HG02840 (cell line): Measurements from ENCODE around the gene TMUB1.

ENCODE experiments used
- ATAC-seq: cut with Tn5 transposase; IDR thresholded peaks from one replicate; pipeline ENCODE4 v1.9.1; 2021; ENCODE audit warnings: mild to moderate bottlenecking, moderate library complexity, moderate number of reproducible peaks; ENCODE audit not compliant: unreplicated experiment, low FRiP score

Gene TMUB1, protein sequence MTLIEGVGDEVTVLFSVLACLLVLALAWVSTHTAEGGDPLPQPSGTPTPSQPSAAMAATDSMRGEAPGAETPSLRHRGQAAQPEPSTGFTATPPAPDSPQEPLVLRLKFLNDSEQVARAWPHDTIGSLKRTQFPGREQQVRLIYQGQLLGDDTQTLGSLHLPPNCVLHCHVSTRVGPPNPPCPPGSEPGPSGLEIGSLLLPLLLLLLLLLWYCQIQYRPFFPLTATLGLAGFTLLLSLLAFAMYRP

DNA sequence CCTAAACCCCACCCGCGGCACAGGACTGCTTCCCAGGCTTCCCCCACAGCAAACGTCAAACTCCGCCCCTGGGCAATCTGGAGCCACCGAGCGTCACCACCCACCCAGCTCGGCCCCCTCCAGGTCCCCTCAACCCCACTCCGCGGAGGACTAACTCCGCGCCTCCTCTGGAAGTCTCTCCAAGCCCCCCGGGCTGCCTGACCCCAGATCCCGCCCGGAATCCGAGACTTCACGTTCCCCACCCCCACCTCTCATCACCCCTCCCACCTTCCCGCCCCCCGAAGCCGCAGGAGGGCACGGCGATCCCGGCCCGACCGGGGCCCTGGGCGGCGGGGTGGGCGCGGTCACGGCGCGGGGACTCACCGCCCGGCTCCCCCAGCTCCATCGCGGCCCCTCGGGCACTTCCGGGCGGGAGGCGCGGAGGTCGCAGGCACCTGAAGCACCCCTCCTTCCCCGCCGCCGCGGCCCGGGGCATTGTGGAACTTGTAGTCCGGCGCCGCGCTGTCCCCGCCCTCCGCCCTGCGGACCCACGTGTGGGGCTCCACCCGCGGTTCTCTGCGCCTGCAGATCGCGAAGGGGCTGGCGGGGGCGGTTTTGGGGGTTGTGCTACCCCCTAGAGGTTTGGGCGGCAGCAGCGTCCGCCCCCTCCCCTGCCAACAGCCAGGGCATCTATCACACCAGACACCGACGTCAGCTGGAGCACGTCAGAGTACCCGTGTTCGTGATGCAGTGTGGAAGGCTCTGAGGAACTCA lies at the start of gene TMUB1:
TSS of gene TMUB1 (minus strand) at position 423 of the 753 bp plus-strand sequence. CDS start 930 bp downstream, outside the sequence.
- ATAC-seq: peak; percentile 52

GRCh38 chr7:151132461-151133205 lies 49.3 kb upstream of the TMUB1 start:
- ATAC-seq: no peak

- ATAC-seq: no peak
These were observed 48.5 kb upstream of the TMUB1 start for GRCh38 chr7:151131592-151132293.

- ATAC-seq: no peak
These were observed 47.9 kb upstream of the TMUB1 start for GRCh38 chr7:151131224-151131591.

DNA sequence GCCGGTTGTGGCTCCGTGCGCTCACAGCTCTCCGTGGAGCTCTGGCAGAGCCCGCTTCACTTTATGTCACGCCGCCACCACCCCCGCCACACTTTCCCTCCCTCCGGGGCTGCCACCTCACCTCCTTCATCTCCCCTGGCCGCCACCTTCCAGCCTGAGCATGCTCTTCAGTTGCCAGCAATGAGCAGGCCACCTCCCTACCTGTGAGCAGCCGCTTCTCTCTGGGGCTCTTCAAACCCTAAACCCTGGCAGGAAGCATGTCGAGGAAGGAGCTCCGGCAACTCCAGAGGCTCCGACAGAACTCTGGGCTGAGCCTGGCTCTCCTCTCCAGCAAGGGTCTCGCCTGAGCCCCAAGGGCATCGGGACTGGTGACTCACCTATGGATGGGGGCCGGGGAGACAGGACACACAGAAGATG lies 47.5 kb upstream of the TMUB1 start:
- no peak for ATAC-seq

GRCh38 chr7:151129960-151130591 lies 46.8 kb upstream of the TMUB1 start:
- ATAC-seq: no peak

- ATAC-seq: no peak
These were observed 46.0 kb upstream of the TMUB1 start for GRCh38 chr7:151129117-151129959.

DNA sequence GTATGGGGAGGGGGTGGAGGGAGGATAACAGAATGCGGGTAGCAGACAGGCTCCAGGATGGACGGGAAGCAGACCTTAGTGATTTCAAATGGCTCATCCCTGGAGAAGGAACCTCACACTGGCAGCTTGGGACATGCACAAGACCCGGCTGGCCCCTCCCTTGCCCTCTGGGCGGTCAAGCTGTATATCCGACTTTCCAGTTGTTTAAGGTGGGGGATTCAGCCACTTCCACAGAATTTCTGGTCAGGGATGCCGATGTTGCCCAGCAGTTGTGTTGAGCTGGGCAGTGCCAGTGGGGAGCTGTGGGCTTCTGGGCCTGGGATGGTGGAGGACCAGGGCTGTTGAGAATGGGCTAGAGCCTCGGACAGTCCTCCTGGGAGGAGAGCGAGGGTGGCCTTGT lies 45.4 kb upstream of the TMUB1 start:
- no peak for ATAC-seq

DNA sequence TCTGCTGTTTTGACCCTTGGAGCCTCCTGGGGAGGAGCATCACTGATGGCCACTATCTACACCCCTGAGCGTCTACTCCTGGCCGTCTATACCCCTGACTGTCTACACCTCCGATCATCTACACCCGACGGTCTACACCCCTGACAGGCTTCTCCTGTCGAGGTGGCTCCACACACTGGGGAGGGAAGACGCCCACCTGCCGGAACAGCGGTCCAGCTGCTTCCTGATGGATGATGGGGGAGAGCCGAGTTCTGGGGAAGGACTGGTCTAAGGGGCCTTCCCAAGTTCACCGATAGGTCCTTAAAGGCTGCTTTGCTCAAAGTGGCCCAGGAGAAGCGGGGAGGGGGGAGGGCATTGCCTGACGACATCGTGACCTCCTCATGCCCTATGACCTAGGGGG lies 44.9 kb upstream of the TMUB1 start:
- no peak for ATAC-seq

GRCh38 chr7:151126491-151127137 lies 43.3 kb upstream of the TMUB1 start:
- ATAC-seq: no peak

DNA sequence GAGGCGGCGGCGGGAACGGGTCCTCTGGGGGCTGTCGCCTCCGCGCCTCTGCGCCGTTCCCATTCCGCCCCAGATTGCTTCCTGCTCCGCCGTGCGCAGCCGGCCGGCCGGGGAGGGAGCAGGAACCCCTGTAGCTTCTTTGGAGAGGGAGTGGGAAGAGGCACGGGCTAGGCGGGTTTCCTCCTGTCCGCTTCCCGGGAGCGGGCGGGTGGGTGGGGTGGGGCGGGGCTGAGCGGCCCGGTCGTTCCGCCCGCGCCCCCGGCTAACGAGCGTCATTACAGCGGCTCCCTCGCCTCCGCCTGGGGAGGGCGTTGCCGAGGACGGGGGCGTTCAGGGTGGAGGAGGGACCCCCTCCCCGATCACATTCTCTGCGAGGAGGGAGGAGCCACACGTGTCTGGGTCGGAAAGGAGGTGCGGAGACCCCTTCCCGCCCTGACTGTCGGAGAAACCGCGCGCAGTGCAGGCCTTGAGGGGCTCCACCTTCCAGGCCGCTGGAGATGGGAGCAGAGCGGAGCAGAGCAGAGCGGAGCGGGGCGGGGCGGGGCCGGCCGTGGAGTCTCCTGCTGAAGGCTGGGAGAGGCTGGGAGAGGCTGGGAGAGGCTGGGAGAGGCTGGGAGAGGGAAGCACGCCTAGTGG lies 42.7 kb upstream of the TMUB1 start:
- no peak for ATAC-seq

DNA sequence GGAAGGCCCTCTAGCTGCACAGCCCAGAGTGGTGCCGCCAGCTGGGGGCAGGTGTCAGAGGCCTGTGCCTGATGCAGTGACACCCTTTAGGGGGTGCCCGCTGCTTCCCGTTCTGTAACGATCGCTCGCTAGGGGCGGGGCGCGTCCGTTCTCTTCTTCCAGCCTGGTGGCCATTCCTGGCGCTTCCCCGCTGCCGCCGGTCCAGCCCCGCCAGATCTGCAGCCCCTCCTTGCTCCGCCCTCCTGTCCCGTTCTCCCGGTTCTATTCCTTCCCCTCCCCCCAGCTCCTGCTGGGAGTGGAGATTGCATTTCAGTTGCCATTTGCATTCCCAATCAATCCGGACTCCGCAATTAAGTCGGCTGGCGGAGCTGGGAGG lies 42.2 kb upstream of the TMUB1 start:
- no peak for ATAC-seq

DNA sequence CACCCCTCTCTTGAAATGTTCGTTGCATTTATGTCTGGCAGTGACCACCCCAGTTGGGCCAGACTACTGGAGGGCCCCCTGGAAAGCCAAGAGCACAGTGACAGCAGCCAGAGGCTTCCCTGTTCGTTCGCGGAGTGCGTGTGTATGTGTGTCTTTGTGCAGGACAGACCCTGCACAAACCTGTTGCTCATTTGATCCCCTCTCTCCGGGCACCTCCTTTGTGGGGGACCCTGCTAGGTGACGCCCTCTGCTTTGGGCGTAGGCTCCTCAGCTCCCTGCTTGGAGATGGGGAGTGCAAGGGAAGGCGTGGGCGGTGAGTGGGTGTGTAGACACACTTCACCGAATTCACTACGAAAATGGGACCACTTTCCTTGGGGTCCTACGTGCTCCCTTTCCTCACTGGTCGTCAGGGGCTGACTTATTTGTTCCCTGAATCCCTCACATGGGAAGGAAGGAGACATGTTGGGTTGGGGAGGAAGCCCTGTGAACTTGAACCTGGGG lies 41.7 kb upstream of the TMUB1 start:
- ATAC-seq: no peak

DNA sequence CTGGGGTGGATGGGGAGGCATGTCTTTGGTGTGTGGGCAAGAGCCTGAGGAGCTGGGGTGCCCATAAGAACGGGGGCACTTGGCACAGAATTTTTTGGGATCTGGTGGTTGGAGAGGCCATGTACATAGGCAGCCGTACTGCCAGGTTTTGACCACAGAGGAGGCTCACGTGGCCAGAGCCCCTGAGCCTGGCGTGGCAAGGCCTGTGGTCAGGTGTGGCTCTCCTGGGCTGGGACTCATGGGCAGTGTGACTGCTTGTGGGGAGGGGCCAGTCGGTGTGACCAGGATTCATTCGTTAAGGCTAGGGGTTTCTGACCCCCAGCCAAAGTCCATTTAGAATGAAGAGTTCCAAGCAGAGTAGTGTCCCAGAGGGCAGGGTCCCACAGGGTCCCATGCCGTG lies 41.2 kb upstream of the TMUB1 start:
- ATAC-seq: no peak

- ATAC-seq: peak; percentile 70
These were observed 40.6 kb upstream of the TMUB1 start for GRCh38 chr7:151123822-151124464.

DNA sequence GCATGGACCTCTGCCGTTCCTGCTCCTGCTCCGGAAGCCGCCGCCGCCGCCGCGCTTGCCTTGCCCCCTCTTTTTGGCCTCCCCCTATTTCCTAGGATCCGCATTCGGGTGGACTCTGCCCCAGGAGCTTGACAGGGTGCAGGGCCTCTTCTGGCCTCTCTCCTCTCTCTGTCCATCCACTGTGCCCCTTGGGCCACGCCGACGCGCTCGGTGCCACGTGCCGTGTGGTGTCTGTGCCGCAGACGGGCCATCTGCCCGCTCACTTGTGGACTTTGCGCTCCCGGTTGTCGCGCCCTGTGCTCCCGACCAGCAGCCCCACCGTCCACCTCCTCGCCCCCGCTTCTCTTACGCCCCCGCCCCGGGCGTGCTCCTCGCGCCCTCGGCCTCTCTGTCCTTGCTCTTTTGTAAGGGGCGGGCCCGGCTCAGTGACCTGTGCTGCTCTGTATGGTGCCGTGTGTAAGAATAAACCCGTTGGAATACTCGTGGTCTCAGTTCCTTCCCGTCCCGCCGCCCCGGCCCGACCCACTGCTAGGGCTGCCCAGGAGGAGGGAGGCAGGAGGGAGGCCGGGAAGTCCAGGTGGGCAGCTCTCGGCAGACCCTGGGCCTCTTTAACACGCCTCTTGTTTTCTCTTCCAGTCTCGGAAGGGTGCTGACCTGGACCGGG lies 40.0 kb upstream of the TMUB1 start:
- ATAC-seq: no peak

- ATAC-seq: no peak
These were observed 39.5 kb upstream of the TMUB1 start for GRCh38 chr7:151122796-151123157.
